NCI-H2081 (cell line): ENCODE measurements around the gene AGAP1.

Source experiments
- DNase-seq, 2 experiments: peaks; one replicate each; lab custom pipeline; 2025; lab: John Stamatoyannopoulos, UW

AGAP1 gene

DNA sequence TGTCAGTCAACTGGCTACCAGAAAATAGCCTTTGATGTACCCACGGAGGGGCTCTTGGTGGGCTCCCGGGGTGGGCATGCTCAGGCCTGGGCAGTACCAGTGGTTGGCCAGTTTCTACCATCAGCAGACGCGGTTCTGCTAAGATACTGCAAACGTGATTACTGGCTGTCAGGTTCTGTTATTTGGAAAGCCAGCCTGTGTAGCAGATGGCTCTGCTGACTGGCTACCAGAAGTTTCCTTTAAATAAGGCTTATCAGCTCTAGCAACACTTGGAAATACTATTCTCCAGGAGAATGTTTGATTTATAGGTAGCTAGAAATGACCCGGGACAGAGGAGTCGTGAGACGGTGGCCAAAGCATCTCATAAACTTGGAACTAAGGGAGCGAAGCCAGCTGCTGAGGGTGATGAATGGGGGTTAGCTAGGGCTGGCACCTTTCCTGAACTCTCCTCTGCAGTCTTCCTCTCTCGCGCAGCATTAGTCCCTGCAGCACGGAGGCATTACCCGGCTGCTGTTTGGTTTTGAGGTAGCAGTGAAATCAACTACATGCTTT, 171.9 kb downstream of the AGAP1 start:
- DNase-seq, result peak in 1 of 2 experiments; percentile 53

DNA sequence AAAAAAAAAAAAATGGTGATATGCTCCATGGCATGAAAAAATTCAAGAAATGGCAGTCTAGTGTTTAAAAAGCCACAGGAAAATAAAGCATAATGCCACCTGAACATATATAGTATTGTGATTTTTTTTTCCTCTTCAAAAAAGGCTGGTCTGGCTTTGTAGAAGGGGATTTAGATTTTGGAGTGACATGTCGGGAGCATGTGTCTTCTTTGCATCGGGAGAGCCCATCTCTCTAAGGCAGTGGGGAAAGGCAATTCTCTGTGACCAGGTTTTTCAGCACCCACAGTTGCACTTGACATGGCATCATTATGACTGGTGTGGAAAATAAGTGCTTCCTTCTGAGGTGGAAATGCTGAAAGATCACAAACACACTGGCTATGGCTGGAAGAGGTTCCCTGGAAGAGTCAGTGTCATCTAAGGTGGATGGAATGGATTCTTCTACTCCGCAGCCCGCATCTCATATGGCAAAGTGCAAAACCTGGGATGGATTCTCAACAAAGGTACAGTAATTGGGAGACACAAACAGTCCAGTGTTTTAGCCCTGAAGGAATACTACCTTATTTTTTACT, 172.5 kb downstream of the AGAP1 start:
- DNase-seq, result peak; percentile 65 to 93

DNA sequence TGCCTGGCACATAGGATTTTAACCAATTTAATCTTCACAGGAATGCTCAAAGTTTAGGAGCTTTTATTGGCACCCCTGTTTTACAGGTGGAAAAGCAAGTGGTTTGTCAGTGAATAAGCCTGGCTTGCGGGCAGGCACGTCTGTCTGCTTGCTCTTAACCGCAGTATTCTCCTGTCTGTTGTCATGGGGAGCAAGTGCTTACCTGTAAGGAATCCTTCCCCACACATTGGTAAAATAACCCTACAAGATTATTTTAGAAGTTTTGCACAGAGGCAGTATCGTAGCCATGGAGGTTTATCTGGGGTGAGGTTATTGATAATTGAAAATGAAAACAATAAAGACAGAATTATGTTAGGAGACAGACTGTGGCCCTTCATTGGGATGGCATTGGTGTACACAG, 174.9 kb downstream of the AGAP1 start:
- DNase-seq, result no peak

DNA sequence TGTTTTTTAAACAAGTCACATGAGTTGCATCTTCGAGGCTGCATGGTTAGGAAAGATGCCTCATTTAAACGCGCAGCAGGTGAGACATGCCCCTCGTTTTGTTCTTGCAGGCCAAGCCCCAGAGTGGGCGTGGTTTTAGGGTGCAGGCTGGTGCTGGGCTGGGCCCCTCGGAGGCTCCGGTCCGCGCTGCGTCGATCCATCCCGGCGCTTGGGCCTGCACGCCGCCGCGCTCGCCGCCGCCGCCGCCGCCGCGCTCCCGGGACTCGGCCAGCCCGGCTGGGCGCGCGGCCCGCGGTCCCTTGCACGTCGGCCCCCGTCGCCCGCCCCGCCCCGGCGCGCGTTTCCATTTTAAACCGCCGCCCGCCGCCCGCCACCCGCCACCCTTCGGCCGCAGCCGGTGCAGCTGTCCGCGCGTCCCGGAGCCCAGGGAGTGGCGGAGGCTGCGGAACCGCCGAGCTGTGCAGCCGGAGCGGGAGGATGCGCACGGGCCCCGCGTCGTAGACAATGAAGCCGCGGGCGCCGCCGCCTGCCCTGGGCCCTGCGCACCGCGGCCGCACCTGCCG, 175.5 kb downstream of the AGAP1 start:
- DNase-seq, result peak; percentile 81 to 88

DNA sequence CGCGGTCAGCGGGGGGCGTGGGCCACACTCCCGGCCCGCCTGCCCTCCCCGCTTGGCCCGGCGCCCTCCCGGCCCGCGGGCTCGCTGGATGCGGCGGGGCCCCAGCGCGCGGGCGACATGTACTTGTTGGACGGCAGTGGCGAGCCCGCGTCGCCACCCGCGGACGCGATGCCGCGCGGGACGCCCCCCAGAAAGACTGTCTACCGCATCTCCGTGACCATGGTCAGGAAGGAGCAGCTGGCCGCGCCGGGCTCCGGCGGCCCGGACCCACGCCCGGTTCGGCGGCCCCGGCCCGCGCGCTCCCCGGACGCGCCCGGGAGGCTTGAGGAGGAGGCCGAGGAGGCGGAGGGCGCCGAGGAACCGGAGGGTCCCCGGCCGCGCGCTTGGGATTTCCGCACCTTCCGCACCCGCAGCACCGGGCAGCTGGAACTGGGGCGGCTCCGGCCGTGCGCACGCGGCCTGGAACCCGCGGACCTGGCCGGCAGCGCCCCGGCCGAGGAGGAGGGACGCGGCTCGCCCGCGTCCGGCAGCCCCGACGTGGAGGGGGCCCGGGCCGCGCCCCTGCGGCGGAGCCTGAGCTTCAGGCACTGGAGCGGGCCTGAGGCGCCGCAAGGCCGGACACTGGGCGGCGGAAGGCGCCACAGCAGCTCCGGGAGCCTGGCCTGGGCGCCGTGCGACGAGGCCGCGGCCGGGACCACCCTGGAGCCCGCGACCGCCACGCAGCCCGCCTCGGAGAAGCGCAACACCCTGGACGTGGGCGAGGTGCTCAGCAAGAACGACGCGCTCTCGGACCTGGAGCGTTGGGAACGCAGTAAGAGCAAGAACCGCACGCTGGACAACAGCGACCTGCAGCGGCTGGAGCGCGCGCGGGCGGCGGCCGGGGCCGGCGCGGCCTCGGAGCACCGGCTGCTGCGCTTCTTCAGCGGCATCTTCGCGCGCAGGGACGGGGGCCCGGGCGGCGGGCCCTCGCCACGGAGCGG, 176.4 kb downstream of the AGAP1 start:
- DNase-seq, result peak; percentile 62 to 69

DNA sequence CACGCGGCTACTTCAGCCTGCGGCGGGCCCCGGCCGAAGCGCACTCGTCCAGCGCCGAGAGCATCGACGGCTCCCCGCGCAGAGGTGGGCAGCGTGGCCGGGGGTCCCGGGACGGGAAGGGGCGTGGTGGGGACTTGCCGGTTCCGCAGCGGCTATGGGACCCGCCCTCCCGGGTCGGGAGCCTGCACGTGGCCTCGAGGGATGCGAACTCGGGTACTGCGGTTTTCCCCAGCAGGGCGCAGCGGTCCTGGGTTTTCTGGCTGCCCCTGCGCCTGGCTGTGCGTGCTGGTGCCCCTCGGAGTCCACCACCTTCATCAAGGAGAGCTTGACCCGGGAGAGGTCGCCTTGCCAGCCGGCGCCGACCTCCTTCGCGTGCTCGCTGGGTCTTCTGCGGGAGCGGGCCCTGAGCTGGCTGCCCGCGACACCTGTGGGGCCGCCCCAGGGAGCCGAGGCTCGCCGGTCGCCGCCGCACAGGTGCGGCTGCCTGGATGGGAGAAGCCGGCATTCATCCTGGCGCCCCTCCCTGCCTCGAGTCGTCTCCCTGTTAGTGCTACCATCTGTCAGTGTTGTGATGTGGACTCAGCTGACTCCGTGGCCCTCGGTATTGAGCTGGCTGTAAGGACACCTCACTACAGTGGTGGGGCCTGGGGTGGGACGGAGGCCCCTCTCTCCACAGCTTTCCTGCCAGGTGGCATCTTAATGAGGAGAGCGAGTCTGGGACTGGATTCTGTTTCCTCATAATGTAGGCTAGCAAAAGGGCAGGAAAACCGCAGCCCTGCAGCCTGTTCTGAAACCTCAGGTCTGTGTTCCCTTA, 177.3 kb downstream of the AGAP1 start:
- peak; percentile 47 to 70 for DNase-seq

DNA sequence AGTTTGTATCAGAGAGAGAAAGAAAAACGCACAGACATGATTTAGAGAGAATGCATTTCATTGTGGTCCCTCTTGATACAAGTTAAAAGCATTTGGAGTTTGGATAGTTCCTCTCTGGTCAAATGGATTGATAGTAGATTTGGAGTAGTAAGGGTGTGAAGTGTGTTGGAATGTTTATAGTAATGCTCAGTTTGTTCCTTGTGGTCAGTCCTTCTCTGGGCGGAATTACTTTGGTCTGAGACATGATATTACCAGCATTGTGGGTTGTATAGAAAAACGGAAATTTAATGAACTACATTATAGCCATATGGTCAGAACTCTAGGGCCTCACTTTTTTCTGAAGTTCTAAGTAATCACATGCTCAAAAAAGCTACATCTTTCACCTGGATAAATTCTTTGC, 178.9 kb downstream of the AGAP1 start:
- no peak for DNase-seq

DNA sequence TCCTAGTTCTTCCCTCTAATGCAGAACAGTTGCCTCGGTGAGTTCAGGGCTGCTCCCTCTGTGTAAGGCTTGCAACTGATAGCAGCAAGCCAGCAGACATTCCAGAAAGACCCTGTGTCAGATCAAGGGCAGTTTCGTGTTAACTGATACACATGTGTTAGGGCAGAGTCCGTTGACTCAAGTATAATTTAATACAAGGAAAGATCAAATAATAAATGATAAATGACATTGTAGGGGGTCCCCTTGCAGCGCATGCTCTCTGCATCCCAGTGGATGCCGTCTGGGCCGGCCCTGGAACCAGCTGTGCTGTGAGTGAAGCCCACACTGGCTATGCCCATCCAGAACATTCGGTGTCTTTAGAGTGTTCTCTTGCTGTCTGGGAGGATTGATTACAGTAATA, 180.3 kb downstream of the AGAP1 start:
- DNase-seq, result no peak

DNA sequence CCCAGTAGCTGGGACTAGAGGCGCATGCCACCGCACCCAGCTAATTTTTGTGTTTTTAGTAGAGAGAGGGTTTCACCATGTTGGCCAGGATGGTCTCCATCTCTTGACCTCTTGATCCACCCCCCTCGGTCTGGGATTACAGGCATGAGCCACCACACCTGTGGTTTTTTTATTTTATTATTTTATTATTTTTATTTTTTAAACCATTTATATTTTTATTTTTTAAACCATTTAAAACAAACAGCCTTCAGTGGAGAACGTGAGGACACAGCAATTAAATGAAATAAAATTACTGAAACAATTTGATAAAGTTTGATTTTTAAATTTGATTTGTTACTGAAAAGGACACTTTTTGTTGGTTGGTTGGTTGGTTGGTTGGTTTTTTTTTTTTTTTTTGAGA, 181.0 kb downstream of the AGAP1 start:
- no peak for DNase-seq

DNA sequence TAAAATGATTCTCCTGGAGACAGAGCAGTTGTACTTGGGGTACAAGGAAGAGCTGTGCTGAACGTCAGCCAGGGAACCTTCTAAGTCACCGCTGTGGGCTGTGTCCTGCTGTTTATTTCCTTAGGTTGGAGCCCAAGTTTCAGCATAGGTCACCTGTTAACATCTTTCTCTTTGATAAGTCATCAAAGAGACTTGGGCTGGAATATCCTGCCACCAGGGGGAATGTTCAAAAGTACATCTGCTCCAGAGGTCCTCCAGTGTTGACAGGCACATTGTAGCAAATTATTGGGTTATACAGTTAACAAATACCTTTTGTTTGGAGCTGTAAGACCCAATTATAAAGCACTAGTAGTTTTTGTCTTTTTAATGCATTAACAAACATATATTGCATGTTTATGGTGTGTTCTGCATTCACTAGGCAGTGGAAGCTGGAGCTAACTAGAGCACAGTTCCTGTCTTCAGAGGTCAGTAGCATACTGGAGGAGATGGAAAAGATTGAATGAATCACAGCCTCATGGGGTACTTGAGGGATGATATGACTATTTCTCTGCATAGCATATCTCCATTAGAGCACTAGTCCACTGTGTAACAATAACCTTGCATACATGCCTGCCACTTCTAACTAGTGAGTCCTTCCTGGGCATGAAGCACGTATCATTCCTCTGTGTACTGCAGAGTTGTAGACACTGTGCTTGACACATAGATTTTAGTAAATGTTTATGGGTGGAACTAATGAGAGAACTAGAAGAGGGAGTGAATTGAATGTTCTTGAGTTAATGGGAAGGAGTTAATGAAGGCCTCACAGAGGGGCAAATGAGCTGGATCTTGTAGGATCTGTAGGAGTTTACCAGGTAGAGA, 182.1 kb downstream of the AGAP1 start:
- peak; percentile 25 to 58 for DNase-seq

DNA sequence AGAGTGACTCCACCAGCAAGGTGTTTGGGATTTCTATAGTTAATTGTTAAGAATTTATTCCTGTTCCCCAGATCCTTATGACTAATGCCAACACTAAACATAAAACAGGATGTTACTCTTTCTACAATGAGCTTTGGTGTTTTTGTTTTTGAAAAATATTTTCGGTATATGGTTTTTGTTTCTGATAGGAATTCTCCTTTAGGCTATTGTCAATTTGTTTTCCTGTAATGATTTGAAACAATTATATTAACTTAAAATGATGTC, 182.6 kb downstream of the AGAP1 start:
- DNase-seq, result no peak

DNA sequence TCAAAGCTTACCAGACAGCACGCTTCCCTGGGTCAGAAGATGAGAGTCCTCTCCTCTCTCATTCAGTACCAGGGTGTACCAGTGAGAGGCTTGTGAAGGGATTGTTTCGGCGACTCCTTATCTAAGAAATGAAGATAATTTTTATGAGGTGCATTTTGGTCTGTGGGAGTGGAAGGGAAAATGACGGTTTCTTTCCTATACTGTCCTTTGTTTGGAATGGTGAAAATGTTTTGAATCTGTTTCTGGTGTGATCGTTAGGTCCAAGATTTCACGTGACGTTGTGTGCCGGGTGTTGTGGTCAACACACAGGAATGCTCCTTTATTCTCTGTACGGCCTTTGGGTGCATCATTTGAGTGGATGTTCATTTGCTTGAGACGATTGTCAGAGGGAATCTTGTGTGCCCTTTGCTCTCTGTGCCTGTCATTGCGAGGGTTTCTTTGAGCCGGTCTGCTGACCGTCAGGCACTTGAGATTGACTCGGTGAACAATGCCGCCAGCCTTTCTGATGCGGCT, 183.5 kb downstream of the AGAP1 start:
- DNase-seq, result no peak

DNA sequence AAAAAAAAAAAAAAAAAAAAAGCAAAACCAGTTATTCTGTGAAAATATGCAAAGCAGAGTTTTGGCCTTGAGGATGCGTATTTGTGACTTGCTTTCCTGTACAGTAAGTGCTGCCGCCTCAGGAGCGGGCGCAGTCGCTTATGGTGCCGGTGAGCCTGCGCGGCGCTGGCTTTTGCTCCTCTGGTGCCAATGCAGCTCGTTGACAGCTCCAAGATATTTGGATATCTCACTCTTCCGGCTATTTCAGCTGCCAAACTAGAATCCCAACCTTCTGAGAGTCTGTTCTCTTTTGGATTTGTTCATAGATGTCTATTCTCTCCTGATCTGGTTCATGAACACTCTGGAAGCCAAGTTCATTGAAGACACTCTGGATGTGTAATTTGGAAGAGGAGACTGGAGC, 184.1 kb downstream of the AGAP1 start:
- DNase-seq, result no peak

DNA sequence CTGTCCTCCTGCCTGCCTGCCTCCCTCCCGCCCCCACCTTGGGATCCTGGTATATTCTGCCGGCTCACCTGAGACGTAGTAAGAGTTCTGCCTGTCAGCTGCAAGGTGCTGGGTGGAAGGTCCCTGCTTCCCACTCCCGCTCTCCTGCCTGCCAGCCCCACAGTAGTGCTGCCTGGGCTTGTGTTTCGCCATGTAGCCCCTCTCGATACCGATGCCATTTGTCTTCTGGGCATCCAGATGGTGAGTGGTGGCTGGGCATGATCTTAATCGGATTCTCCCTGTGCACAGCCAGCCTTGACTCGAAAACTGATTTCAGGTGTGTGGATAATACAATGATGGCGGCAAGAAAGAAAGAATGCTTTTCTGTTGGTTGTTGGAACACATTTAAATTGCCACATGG, 184.9 kb downstream of the AGAP1 start:
- no peak for DNase-seq

DNA sequence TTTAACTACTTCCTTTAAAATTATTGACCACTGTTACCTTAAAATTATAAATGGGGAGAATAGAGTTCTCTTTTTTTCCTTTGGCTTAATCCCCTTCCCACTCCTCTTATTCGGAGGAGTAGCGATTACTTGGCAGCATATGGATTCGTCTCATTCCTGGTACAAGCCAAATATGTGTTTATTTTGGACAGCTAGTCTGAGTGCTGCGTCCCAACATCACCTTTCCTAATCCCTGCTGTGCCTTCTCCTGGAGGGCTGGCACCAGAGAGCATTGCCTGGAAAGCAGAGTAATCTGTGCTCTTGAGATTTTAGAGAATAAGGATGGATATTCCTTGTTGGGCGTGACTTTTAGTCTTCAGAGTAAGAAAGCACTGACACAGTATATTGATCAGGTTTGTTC, 185.6 kb downstream of the AGAP1 start:
- DNase-seq, result peak in 1 of 2 experiments; percentile 57

DNA sequence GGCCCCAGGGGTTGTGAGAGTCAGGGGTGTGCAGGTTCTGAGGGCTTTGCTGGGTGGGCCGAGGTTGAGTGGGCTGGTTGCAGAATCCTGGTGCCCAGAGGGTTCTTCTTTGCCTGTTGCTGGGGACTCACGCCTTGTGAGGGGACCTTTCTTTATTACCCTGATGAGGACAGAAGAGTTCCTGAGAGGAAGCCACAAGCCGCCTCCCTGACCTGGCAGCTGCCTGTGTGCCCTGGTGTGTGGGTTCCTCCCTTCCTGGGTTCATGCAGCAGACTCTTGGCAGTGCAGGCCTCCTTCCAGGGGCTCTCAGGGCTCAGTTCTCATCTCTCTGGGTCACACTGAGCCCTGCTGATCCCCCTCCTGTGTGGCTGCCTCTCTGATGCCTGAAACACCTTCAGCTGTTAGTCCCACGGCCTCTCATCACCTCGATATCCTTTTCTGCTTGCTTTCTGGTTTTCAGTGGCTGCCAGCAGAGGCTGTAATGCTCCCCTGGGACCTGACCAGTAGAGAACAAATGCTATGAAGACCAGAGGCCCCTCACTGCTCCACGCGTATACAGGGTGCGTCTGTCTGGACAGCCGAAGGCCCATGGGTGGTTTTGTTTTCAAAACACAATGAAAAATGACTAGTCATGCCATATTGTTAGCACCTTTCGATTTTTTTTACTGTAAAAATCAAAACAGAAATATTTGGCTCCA, 191.3 kb downstream of the AGAP1 start:
- no peak for DNase-seq

DNA sequence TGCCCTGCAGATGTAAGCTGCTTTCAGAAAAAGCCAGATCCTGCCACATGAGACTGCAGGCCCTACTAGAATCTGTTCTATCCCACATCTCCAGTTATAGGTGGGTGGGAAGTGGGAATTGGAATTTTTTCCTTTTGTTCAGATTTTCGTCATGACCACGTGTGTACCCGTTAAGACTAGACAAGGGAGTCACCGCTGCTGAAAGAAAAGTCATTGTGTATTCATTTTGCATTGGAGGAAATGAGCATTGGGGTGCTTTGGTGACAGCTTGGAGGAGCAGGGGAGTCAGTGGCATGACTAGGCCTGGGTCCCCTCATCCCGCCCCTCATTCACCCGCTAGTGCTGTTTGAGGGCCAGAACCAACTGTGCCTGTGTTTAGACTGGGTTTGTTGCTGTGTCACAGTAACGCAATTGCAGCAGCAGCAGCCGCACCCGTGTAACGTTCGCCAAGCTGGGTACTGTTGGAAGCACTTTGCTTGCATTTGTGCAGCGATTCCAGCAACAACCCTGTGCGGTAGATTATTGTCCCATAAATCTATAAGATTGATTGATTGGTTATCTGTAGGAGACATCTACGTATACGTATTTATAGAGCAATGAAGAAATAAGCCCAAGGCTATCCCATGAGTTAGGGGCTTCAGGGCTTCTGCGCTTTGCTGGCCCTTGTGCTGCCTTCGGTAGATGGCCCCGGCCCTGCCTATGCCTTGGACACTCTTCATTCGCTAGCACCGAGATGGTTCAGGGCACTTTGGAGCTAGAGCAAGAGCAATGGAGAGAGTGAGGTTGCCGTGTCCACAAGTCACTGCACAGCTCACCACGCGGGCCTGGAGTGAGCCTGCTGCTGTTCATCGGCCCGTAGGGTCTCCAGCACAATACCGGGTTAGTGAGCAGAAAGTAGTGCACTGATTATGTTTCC, 194.9 kb downstream of the AGAP1 start:
- no peak for DNase-seq

DNA sequence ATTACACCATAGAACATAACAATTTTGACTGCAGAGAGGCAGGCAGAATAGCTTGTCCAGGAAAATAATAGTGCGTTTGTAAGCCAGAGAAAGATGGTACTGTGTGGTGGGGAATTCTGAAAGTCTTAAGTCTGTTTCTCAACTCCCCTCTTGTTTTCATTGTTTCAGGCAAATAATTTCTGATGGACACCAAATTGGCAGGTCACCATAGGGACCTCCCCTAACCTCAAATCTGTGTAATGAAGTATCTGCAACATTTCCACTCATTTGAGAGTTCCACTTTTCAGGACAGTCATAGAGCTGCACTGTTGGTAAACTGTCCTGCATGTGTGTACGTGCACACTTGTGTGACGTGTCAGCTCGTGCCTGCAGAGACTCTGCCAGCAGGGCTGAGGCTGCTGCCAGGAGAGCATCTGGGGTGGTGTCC, 195.6 kb downstream of the AGAP1 start:
- no peak for DNase-seq

DNA sequence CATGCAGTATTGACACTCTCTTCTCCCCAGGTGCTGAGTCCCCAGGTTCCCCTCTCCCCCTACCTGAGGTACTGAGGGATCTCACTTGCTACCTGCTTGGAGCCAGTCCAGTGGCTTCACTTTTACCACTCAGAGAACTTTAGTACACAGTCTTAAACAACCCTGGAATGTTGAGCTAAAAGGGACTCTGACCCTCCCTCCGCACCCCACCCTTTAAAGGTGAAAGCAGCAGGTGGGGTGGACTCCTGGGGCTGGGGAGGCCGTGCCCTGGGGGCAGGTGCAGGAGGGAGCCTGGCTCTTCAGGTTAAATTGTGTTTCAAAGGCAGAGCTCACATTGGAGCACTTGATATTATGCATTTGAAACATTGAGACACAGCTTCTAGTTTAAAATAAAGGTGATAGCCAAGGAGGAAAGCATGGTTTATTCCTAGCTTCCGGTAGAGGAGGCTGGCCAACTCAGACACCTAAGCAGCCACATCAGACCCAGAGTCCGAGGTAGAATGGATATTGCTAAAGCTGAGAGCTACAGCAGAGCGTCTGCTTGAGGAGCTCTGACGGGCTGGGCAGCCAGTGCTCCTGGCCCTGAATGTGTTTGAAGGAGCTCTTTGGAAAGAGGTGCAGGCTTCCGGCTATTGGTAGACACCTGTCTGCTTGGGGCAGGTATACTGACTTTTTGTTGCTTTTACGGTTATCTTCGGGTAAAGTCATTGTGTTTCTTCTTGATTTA, 196.4 kb downstream of the AGAP1 start:
- no peak for DNase-seq
